HS-5 (cell line): ENCODE results near the gene EOLA2.
"Not testable (repeated sequence)": the region's sequence is repeated elsewhere in the genome, so short reads cannot be mapped to it uniquely, and the experiment has no call there.

Experiments used
- DNase-seq: peaks from one replicate; pipeline ENCODE4 v3.0.0-alpha.2; 2012; ENCODE audit warnings: low read depth

Gene EOLA2

GRCh38 chrX:149938427-149938880, at the start of gene EOLA2:
TSS of gene EOLA2 (minus strand) at chrX:149938491. CDS start at chrX:149933874, 4,617 bp downstream.
- DNase-seq = peak; percentile 87

DNA sequence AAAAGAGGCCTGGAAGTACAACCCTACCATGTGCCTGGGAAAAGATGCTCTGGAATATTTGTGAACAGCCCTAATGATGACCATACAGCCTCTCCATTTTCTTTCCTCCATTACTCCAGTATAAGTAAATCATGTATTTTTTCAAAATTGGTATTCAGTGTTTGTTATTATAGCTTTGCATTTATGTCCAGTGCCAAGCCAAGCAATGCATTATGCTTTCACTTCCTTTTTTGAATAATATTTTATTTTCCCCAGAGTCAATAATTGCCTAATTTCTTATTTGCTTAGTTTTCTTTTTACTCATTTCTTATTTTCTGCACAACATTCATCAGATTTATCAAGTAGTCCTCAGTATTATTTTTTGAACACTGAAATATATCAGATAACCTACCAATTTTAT, 49.3 kb upstream of the EOLA2 start:
- no peak for DNase-seq

DNA sequence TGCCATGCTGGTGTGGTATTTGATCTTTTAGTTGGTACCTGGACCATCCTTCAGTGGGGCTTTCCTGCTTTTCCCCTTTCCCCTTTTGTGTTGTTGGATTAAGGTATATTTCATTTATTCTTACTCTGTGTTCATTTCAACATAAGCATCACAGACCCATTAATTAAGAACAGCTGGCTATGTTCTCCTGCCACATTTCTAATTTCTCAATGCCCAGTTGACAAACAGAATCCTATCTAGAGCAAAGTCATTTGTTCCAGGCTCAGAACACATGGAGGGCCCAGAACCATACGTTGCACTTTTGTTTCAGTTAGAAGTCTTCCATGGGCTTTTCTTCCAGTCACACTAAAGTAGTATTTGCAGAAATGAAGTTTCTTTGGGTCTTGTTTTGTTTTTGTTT, 46.1 kb upstream of the EOLA2 start:
- DNase-seq = no peak

GRCh38 chrX:149982310-149982709, 44.0 kb upstream of the EOLA2 start:
- DNase-seq = no peak

DNA sequence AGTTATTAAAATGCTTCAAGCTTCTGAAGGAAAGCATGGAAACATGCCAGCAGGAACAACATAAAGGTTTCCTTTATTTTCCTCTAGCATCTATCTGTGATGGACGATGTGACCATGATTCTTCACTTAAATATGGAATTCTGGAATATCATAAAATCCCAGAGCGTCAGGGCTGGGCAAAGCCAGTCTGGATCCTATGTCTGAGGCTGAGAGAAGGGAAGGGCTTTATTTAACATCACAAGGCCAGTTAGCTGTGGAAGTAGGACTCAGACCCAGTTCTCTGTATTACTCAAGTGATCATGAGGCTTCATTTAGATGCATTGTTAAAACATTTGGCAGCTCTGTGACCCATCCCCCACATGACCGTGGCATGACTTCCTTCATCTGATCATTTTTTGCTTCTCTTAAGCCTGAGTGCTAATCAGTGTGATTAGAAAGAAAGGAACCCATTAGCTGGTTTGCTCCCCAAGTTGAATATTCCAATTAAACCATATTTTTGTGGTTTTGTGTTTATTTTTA, 40.9 kb upstream of the EOLA2 start:
- DNase-seq = no peak

GRCh38 chrX:149962859-149963757, 24.8 kb upstream of the EOLA2 start:
- DNase-seq = no peak

GRCh38 chrX:149962010-149962409, 23.7 kb upstream of the EOLA2 start:
- no peak for DNase-seq

- DNase-seq = no peak
These were observed 23.3 kb upstream of the EOLA2 start for GRCh38 chrX:149961572-149961971.

- no peak for DNase-seq
These were observed 12.4 kb upstream of the EOLA2 start for GRCh38 chrX:149950681-149951080.

- DNase-seq = no peak
These were observed 11.6 kb upstream of the EOLA2 start for GRCh38 chrX:149949743-149950436.

- no peak for DNase-seq
These were observed 9.7 kb upstream of the EOLA2 start for GRCh38 chrX:149948016-149948415.

DNA sequence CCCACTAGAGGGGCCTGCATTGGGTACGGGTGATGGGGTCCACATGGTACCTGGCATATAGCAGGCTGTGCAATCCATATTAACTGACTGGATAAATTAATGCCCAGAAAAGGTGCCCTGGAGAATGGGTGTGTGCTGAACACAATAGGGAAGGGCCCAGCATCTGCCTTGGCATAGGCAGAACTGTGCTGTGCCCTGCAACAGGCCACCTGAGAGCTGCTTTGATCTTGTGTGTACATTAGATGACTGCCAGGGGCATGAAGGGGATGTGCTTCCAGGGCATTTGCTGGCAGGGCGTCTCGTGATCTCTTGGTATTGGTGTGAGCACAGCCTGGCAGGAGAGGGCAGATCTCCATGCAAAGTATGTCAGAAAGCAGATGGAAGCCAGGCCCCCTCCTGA, 8.6 kb upstream of the EOLA2 start:
- not testable (repeated sequence) for DNase-seq

GRCh38 chrX:149945820-149946219, 7.5 kb upstream of the EOLA2 start:
- not testable (repeated sequence) for DNase-seq

DNA sequence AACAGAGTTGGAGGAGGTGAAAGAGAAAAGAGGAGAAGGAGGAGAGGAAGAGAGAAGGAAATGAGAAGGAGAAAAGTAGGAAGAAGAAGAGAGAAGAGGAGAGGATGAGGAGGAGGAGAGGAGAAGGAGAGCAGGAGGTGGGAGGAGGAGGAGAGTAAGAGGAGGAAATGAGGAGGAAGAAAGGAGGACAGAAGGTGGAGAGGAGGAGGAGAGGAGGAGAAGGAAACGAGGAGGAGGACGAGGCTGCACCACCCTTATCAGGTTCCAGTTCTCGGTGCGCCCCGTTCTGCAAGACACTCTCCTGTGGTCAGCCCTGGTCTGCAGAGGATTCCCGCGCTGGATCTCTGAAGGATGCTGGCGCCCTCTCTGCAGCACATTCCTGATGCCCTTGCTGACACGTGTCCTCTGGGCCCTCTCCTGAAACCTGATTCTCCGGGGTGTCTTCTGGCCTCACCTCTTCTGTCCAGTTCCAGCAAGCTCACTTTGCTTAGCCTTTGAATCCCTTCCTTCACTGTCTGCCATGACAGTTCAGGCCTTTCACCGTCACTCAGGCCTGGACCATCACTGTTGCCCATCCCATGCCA, 6.9 kb upstream of the EOLA2 start:
- DNase-seq = not testable (repeated sequence)

GRCh38 chrX:149940674-149941024, 2.4 kb upstream of the EOLA2 start:
- not testable (repeated sequence) for DNase-seq

- peak; percentile 81 for DNase-seq
These were observed 1.8 kb upstream of the EOLA2 start for GRCh38 chrX:149939905-149940673.

- no peak for DNase-seq
These were observed 1.3 kb upstream of the EOLA2 start for GRCh38 chrX:149939655-149939904.

DNA sequence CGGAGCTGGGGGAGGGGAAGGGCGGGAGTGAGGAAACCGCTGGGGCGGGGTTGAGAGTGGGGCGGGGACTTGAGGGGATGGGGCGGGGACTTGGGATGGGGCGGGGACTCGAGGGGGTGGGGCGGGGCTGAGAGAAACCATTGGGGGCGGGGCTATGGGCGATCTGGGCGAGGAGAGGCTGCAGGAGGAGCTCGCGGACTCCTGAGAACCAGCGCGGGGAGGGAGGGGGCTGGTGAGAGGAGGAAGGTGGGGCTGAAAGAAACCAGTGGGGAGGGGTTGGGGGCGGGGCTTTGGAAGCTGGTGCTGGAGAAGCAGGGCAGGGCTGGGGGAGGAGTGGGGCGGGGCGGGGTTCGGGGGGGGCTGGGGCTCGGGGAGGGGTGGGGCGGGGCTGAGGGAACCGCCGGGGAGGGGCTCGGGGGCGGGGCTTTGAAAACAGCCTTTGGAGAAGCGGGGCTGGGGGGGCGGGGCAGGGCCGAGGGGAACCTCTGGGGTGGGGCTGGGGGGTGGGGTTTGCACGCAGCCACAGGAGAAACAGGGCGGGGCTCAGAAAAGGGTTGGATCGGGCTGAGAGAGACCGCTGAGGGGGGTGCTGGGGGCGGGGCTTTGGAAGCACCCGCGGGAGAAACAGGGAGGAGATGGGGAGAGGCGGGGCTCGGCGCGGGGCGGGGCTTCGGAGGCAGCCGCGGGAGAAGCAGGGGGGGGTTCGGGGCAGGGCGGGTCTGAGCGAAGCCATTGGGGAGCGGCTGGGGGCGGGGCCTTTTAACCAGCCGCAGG, 777 bp upstream of the EOLA2 start:
- peak; percentile 38 for DNase-seq

DNA sequence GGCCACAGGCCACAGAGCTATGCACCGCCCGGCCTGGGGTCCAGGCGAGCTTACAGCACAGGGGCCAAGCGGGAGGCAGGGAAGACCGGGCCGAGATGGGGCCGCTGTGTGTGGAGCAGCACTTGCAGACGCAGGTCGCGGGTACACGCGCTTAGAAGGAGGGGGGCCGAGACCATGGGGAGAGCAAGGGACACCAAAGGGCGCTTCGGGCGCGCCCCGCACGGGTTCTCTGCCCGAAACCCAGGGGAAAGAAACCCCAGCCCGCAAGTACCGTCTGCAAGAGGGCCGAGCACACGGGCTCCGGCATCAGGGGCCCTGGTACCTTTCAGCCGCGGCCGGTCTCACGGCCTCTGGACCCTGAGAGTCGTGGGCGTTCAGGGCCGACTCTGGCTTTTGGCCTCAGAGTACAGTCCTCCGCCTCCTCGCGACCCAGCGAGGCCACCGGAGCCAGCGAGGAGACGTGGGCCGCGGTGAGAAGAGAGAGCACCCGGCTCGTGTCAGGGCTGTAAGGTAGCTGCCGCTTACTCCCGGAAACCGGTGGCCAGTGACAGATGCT, 342 bp downstream of the EOLA2 start:
- no peak for DNase-seq

DNA sequence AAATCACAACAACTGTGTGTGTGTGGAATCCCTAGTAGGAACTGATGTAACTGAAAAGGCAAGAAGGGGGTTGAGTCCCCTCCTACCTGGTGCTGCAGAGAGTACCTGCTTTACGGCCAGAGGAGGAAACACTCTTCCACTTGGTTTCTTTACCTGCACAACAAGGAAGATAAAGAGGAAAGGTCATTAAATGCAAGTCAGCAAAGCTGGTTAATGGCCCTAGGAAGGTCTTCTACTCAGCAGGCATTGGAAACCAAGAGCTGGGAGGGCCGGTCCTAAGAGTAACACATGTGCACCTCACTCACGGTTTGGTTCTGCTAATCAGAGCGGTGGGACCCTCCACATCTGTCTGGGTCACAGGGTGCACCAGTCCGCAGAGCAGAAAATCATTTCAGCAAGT, 963 bp downstream of the EOLA2 start:
- DNase-seq = not testable (repeated sequence)

DNA sequence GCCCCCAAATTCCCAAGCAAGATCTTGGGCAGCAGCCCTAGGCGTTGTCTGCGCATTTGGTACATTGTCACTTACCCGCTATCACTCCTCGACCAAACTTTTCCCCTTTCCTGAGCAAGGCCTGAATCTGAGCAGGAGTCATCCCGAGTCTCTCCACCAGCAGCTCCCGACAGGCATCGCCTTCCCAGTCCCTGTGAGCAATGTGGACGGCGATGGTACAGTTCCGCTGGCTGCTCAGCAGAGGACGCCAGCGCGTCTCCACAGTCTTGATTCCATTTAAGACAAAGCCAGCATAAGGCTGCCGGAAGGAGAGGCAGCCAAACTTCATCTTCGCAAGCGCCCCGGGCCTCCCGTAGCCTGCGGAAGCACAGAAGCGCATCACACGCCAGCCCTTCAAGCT, 4.7 kb downstream of the EOLA2 start:
- not testable (repeated sequence) for DNase-seq
